Measurements from ENCODE around the gene HTT. TPM values are rescaled to one million over a fixed set of nuclear protein-coding genes. Genes with fewer than 3 reads are reported as not detected.

HTT gene
- total and polyA plus RNA-seq, 10 donors, result 10.0 to 124 (median 84.4) TPM

DNA sequence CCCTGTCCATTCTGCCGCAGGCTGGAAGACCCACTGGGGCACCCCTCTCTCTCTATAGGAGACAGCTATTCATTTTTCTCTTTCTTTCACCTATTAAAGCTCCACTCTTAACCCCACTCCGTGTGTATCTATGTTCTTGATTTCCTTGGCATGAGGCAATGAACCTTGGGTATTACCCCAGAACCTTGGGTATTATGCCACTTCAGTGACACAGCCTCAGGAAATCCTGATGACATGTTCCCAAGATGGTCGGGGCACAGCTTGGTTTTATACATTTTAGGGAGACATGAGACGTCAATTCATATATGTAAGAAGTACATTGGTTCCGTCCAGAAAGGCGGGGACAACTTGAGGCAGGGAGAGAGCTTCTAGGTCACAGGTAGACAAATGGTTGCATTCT is 13.5 kb upstream of the HTT start:
- Histone ChIP-seq H3K36me3 (peaks cover 0 to 10% (median 0%) of the 10 kb centered on the region in 6 donors), H3K9me3 (peaks cover 0 to 10% (median 6%) of the 10 kb centered on the region in 8 donors), H3K27me3 (replicated peaks in 1 of 7) (no peaks in the 10 kb centered on the region), H3K27ac (peak overlapping the region in 1 of 8 donors; percentile 82), H3K4me3 (no peak overlapping the region), H3K4me1 (peaks cover 0 to 22% (median 14%) of the 10 kb centered on the region in 6 donors)
- TF ChIP-seq, protein P1, sequence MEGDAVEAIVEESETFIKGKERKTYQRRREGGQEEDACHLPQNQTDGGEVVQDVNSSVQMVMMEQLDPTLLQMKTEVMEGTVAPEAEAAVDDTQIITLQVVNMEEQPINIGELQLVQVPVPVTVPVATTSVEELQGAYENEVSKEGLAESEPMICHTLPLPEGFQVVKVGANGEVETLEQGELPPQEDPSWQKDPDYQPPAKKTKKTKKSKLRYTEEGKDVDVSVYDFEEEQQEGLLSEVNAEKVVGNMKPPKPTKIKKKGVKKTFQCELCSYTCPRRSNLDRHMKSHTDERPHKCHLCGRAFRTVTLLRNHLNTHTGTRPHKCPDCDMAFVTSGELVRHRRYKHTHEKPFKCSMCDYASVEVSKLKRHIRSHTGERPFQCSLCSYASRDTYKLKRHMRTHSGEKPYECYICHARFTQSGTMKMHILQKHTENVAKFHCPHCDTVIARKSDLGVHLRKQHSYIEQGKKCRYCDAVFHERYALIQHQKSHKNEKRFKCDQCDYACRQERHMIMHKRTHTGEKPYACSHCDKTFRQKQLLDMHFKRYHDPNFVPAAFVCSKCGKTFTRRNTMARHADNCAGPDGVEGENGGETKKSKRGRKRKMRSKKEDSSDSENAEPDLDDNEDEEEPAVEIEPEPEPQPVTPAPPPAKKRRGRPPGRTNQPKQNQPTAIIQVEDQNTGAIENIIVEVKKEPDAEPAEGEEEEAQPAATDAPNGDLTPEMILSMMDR (IDR thresholded peaks at IDR 0.05 in 8 of 11, conservative IDR thresholded peaks at IDR 0.05 in 3 of 11), result no peak
- no peak for TF ChIP-seq POLR2A (IDR thresholded peaks at IDR 0.05)
- TF ChIP-seq POLR2AphosphoS5 (IDR thresholded peaks at IDR 0.05), result no peak
- intact Hi-C loops (cut with DNase I; ENCODE audit: low total_unique reads), result no loop called here
- WGBS, 5 donors, result 69 to 88% (median 80%) methylated on average over 6 of the region's 6 CpGs
- DNase-seq, result no peak

GRCh38 chr4:3062471-3062870 is 12.0 kb upstream of the HTT start:
- H3K27me3 ChIP-seq (replicated peaks in 1 of 7), result no peaks in the 10 kb centered on the region
- TF ChIP-seq, protein P1 (IDR thresholded peaks at IDR 0.05 in 8 of 11, conservative IDR thresholded peaks at IDR 0.05 in 3 of 11), result no peak
- TF ChIP-seq POLR2AphosphoS5 (IDR thresholded peaks at IDR 0.05) (no peak), POLR2A (IDR thresholded peaks at IDR 0.05) (no peak)
- peaks cover 0 to 10% (median 0%) of the 10 kb centered on the region in 6 donors for H3K36me3 ChIP-seq
- no peak overlapping the region for H3K4me3 ChIP-seq
- H3K9me3 ChIP-seq, result no peaks in the 10 kb centered on the region
- intact Hi-C loops (cut with DNase I; ENCODE audit: low total_unique reads), result no loop called here
- peaks cover 0 to 22% (median 14%) of the 10 kb centered on the region in 6 donors for H3K4me1 ChIP-seq
- no peak overlapping the region for H3K27ac ChIP-seq
- peak; percentile 42 for DNase-seq
- WGBS, 5 donors, result 77 to 92% (median 86%) methylated on average over 12 of the region's 12 CpGs

GRCh38 chr4:3065551-3065950 is 8.9 kb upstream of the HTT start:
- Histone ChIP-seq H3K4me3 (no peak overlapping the region), H3K27me3 (replicated peaks in 1 of 7) (no peaks in the 10 kb centered on the region), H3K9me3 (no peaks in the 10 kb centered on the region), H3K4me1 (no peaks in the 10 kb centered on the region), H3K36me3 (peaks cover 0 to 10% (median 0%) of the 10 kb centered on the region in 6 donors), H3K27ac (no peak overlapping the region)
- WGBS, 5 donors, result 85 to 93% (median 92%) methylated on average over 3 of the region's 3 CpGs
- intact Hi-C loops (cut with DNase I; ENCODE audit: low total_unique reads), result no loop called here
- DNase-seq, result peak; percentile 29
- no peak for TF ChIP-seq POLR2A (IDR thresholded peaks at IDR 0.05)
- TF ChIP-seq, protein P1 (IDR thresholded peaks at IDR 0.05 in 8 of 11, conservative IDR thresholded peaks at IDR 0.05 in 3 of 11), result no peak
- TF ChIP-seq POLR2AphosphoS5 (IDR thresholded peaks at IDR 0.05), result no peak

GRCh38 chr4:3066836-3067400 is 7.6 kb upstream of the HTT start:
- DNase-seq, result no peak
- no peaks in the 10 kb centered on the region for H3K4me1 ChIP-seq
- no peaks in the 10 kb centered on the region for H3K9me3 ChIP-seq
- TF ChIP-seq POLR2AphosphoS5 (IDR thresholded peaks at IDR 0.05) (no peak), POLR2A (IDR thresholded peaks at IDR 0.05) (no peak)
- TF ChIP-seq, protein P1 (IDR thresholded peaks at IDR 0.05 in 8 of 11, conservative IDR thresholded peaks at IDR 0.05 in 3 of 11), result no peak
- intact Hi-C loops (cut with DNase I; ENCODE audit: low total_unique reads), result no loop called here
- no peak overlapping the region for H3K27ac ChIP-seq
- 87 to 91% (median 89%) methylated on average over 6 of the region's 6 CpGs for WGBS, 5 donors
- H3K36me3 ChIP-seq, result peaks cover 0 to 10% (median 0%) of the 10 kb centered on the region in 6 donors
- H3K4me3 ChIP-seq, result no peak overlapping the region
- no peaks in the 10 kb centered on the region for H3K27me3 ChIP-seq (replicated peaks in 1 of 7)

All from spleen (tissue), 11 donors.